ENCODE results near the gene EXOC6B. TPM values are rescaled to one million over a fixed set of nuclear protein-coding genes. Genes with fewer than 3 reads are reported as not detected.
A peak's percentile ranks its signal among the peaks of the same experiment; 100 is the strongest.

EXOC6B gene
- total RNA-seq, 1 donor from 2014 or later: 7.7 TPM

- no peak overlapping the region for H3K4me3 ChIP-seq (ENCODE audit: low read depth, low read length)
- DNase-seq (ENCODE audit: low read depth): no peak
- no peak for TF ChIP-seq CTCF (conservative IDR thresholded peaks at IDR 0.05; ENCODE audit: low read depth, low read length)
These were observed 412.1 kb downstream of the EXOC6B start for GRCh38 chr2:72413716-72414115.

- no peak for DNase-seq (ENCODE audit: low read depth)
- H3K4me3 ChIP-seq (ENCODE audit: low read depth, low read length): no peak overlapping the region
- no peak for TF ChIP-seq CTCF (conservative IDR thresholded peaks at IDR 0.05; ENCODE audit: low read depth, low read length)
These were observed 413.6 kb downstream of the EXOC6B start for GRCh38 chr2:72412214-72412613.

GRCh38 chr2:72399879-72400278, 426.0 kb downstream of the EXOC6B start:
- TF ChIP-seq CTCF (conservative IDR thresholded peaks at IDR 0.05; ENCODE audit: low read depth, low read length): no peak
- DNase-seq (ENCODE audit: low read depth): no peak
- H3K4me3 ChIP-seq (ENCODE audit: low read depth, low read length): no peak overlapping the region

DNA sequence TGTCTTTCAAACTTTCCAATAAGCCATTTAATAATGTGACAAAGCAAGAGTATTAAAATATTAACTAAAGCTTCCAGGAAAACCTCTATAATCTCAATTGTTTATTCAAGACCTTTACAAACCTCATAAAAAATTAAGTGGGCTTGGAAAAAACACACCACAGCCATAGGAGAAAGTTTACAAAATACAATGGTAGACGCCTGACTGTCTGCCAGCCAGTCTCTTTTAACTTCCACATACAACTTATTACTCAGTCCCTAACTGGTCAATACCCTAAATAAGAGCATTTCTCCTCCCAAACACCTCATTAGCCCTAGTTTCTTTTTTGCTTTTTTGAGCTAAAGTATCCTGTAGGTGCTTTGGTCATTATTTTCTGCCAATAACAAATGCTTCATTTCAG, 430.7 kb downstream of the EXOC6B start:
- H3K4me3 ChIP-seq (ENCODE audit: low read depth, low read length): no peak overlapping the region
- no peak for DNase-seq (ENCODE audit: low read depth)
- TF ChIP-seq CTCF (conservative IDR thresholded peaks at IDR 0.05; ENCODE audit: low read depth, low read length): no peak

GRCh38 chr2:72394541-72395070, 431.2 kb downstream of the EXOC6B start:
- H3K4me3 ChIP-seq (ENCODE audit: low read depth, low read length): no peak overlapping the region
- peak; percentile 1 for DNase-seq (ENCODE audit: low read depth)
- no peak for TF ChIP-seq CTCF (conservative IDR thresholded peaks at IDR 0.05; ENCODE audit: low read depth, low read length)

- no peak for TF ChIP-seq CTCF (conservative IDR thresholded peaks at IDR 0.05; ENCODE audit: low read depth, low read length)
- H3K4me3 ChIP-seq (ENCODE audit: low read depth, low read length): no peak overlapping the region
- no peak for DNase-seq (ENCODE audit: low read depth)
These were observed 436.4 kb downstream of the EXOC6B start for GRCh38 chr2:72389447-72389846.

- no peak for DNase-seq (ENCODE audit: low read depth)
- no peak overlapping the region for H3K4me3 ChIP-seq (ENCODE audit: low read depth, low read length)
- no peak for TF ChIP-seq CTCF (conservative IDR thresholded peaks at IDR 0.05; ENCODE audit: low read depth, low read length)
These were observed 437.6 kb downstream of the EXOC6B start for GRCh38 chr2:72388263-72388662.

All from epithelial cell of proximal tubule (primary cell).